ENCODE results near the gene HECTD4. TPM values are rescaled to one million over a fixed set of nuclear protein-coding genes. Genes with fewer than 3 reads are reported as not detected.

HECTD4 gene
- total RNA-seq, 1 donor from 2014 or later: 12.9 TPM

GRCh38 chr12:112207397-112207924 lies 174.8 kb downstream of the HECTD4 start:
- TF ChIP-seq CTCF (IDR thresholded peaks at IDR 0.05; ENCODE audit: insufficient read depth, low read length, severe bottlenecking): no peak
- DNase-seq (ENCODE audit: low read depth) (no peak), FAIRE-seq (no peak)
- H3K27me3 ChIP-seq (ENCODE audit: control insufficient read depth, insufficient read depth, low read length): no peaks in the 10 kb centered on the region
- H3K4me3 ChIP-seq (ENCODE audit: low read depth, low read length): no peak overlapping the region
- H3K36me3 ChIP-seq (ENCODE audit: control insufficient read depth, insufficient read depth, low read length): peaks cover 11% of the 10 kb centered on the region

- no peak for FAIRE-seq
- no peak overlapping the region for H3K4me3 ChIP-seq (ENCODE audit: low read depth, low read length)
- H3K27me3 ChIP-seq (ENCODE audit: control insufficient read depth, insufficient read depth, low read length): no peaks in the 10 kb centered on the region
- peaks cover 7% of the 10 kb centered on the region for H3K36me3 ChIP-seq (ENCODE audit: control insufficient read depth, insufficient read depth, low read length)
- no peak for TF ChIP-seq CTCF (IDR thresholded peaks at IDR 0.05; ENCODE audit: insufficient read depth, low read length, severe bottlenecking)
- no peak for DNase-seq (ENCODE audit: low read depth)
Measured at GRCh38 chr12:112206944-112207343, 175.3 kb downstream of the HECTD4 start.

GRCh38 chr12:112199136-112199535 lies 183.1 kb downstream of the HECTD4 start:
- Histone ChIP-seq H3K27me3 (ENCODE audit: control insufficient read depth, insufficient read depth, low read length) (no peaks in the 10 kb centered on the region), H3K4me3 (ENCODE audit: low read depth, low read length) (no peak overlapping the region), H3K36me3 (ENCODE audit: control insufficient read depth, insufficient read depth, low read length) (peaks cover 14% of the 10 kb centered on the region)
- FAIRE-seq: peak; percentile 13
- TF ChIP-seq CTCF (IDR thresholded peaks at IDR 0.05; ENCODE audit: insufficient read depth, low read length, severe bottlenecking): no peak
- DNase-seq (ENCODE audit: low read depth): no peak

- Histone ChIP-seq H3K4me3 (ENCODE audit: low read depth, low read length) (no peak overlapping the region), H3K27me3 (ENCODE audit: control insufficient read depth, insufficient read depth, low read length) (no peaks in the 10 kb centered on the region), H3K36me3 (ENCODE audit: control insufficient read depth, insufficient read depth, low read length) (peaks cover 14% of the 10 kb centered on the region)
- TF ChIP-seq CTCF (IDR thresholded peaks at IDR 0.05; ENCODE audit: insufficient read depth, low read length, severe bottlenecking): peak; percentile 81
- FAIRE-seq (no peak), DNase-seq (ENCODE audit: low read depth) (peak; percentile 53)
Measured at GRCh38 chr12:112198120-112198733, 184.0 kb downstream of the HECTD4 start.

- FAIRE-seq (no peak), DNase-seq (ENCODE audit: low read depth) (no peak)
- Histone ChIP-seq H3K36me3 (ENCODE audit: control insufficient read depth, insufficient read depth, low read length) (peaks cover 16% of the 10 kb centered on the region), H3K27me3 (ENCODE audit: control insufficient read depth, insufficient read depth, low read length) (no peaks in the 10 kb centered on the region), H3K4me3 (ENCODE audit: low read depth, low read length) (no peak overlapping the region)
- TF ChIP-seq CTCF (IDR thresholded peaks at IDR 0.05; ENCODE audit: insufficient read depth, low read length, severe bottlenecking): no peak
Measured at GRCh38 chr12:112196196-112196875, 185.9 kb downstream of the HECTD4 start.
